Thoracic aorta (tissue), 2 donors: ENCODE results near the gene LAMA4. TPM values are rescaled to one million over a fixed set of nuclear protein-coding genes. Genes with fewer than 3 reads are reported as not detected.

Experiments
- ATAC-seq: fragments of 150-250 bp; one replicate; pipeline ENCODE4 v1.8.0; 2017; ENCODE audit warnings: low read depth; ENCODE audit not compliant: insufficient number of reproducible peaks, low FRiP score
- DNase-seq: peaks from one replicate; pipeline ENCODE4 v3.0.0-alpha.2; 2020; ENCODE audit warnings: low spot score
- H3K27ac ChIP-seq, 2 donors: fragments of 200-600 bp; sonication (generic); 1 replicate in 1 of 2; 2 replicates in 1 of 2; pipeline ENCODE4 v1.5.1; 2016; ENCODE audit warnings: mild to moderate bottlenecking in 2 of 2, moderate library complexity in 2 of 2
- H3K27me3 ChIP-seq: fragments of 200-600 bp; sonication (generic); replicated peaks from 2 replicates; pipeline ENCODE4 v1.6.0; 2016; ENCODE audit warnings: mild to moderate bottlenecking; ENCODE audit not compliant: insufficient read depth
- H3K36me3 ChIP-seq: fragments of 200-600 bp; sonication (generic); one replicate; pipeline ENCODE4 v1.5.1; 2016
- H3K4me1 ChIP-seq, 2 donors: fragments of 200-600 bp; sonication (generic); 1 replicate in 1 of 2; 2 replicates in 1 of 2; pipeline versions ENCODE4 v1.5.1 to v1.6.0; 2016; ENCODE audit warnings: low read depth in 2 of 2, mild to moderate bottlenecking in 1 of 2; ENCODE audit not compliant: control insufficient read depth in 1 of 2
- H3K4me3 ChIP-seq: fragments of 200-600 bp; sonication (generic); 2 replicates; pipeline ENCODE4 v1.5.1; 2016; ENCODE audit warnings: mild to moderate bottlenecking
- H3K9me3 ChIP-seq: fragments of 200-600 bp; sonication (generic); 2 replicates; pipeline ENCODE4 v1.5.1; 2016
- CTCF ChIP-seq: fragments of 200-600 bp; sonication (generic); IDR thresholded peaks from one replicate; pipeline ENCODE4 v1.5.1; 2019; ENCODE audit warnings: antibody characterized with exemption
- total RNA-seq, 2 donors: library from RNA; depleted of rRNA; stranded (reverse); fragments of >200 nt; gene quantifications; one replicate each; pipeline versions ENCODE4 v1.1.0 to v1.2.3, GENCODE V29; 2016

LAMA4 gene
- total RNA-seq, 2 donors from 2014 or later = 34.9 to 66.7 TPM

GRCh38 chr6:112254921-112255320 is 554 bp upstream of the LAMA4 start:
- Histone ChIP-seq H3K27me3 (no peaks in the 10 kb centered on the region), H3K9me3 (no peaks in the 10 kb centered on the region), H3K4me1 (peaks cover 7 to 27% of the 10 kb centered on the region in 2 donors), H3K4me3 (peak overlapping the region; percentile 77), H3K27ac (peak overlapping the region; percentile 73), H3K36me3 (no peaks in the 10 kb centered on the region)
- no peak for TF ChIP-seq CTCF
- no peak for ATAC-seq
- DNase-seq = no peak

- DNase-seq (no peak), ATAC-seq (no peak)
- H3K27me3 ChIP-seq = no peaks in the 10 kb centered on the region
Measured at GRCh38 chr6:112253498-112253840, 898 bp downstream of the LAMA4 start.

GRCh38 chr6:112252571-112253497 is 1.5 kb downstream of the LAMA4 start:
- no peaks in the 10 kb centered on the region for H3K36me3 ChIP-seq
- peak overlapping the region; percentile 77 for H3K4me3 ChIP-seq
- DNase-seq (no peak), ATAC-seq (no peak)
- H3K4me1 ChIP-seq = peaks cover 7 to 32% of the 10 kb centered on the region in 2 donors
- H3K9me3 ChIP-seq = no peaks in the 10 kb centered on the region
- peak overlapping the region; percentile 73 for H3K27ac ChIP-seq
- H3K27me3 ChIP-seq = no peaks in the 10 kb centered on the region
- TF ChIP-seq CTCF = no peak

More at GRCh38 chr6:112253498-112253840, 898 bp downstream of the LAMA4 start:
- TF ChIP-seq CTCF = no peak
- Histone ChIP-seq H3K36me3 (no peaks in the 10 kb centered on the region), H3K4me3 (peak overlapping the region; percentile 77), H3K27ac (peak overlapping the region; percentile 73), H3K4me1 (peaks cover 7 to 31% of the 10 kb centered on the region in 2 donors), H3K9me3 (no peaks in the 10 kb centered on the region)

- Histone ChIP-seq H3K27ac (peak overlapping the region; percentile 28 to 44), H3K9me3 (no peaks in the 10 kb centered on the region), H3K27me3 (no peaks in the 10 kb centered on the region), H3K4me1 (peaks cover 8 to 44% of the 10 kb centered on the region in 2 donors), H3K36me3 (no peaks in the 10 kb centered on the region), H3K4me3 (peak overlapping the region; percentile 77)
- DNase-seq (no peak), ATAC-seq (no peak)
- no peak for TF ChIP-seq CTCF
Measured at GRCh38 chr6:112251171-112251875, 3.0 kb downstream of the LAMA4 start.

- Histone ChIP-seq H3K4me3 (no peak overlapping the region), H3K4me1 (peaks cover 22 to 57% of the 10 kb centered on the region in 2 donors), H3K36me3 (no peaks in the 10 kb centered on the region), H3K27ac (no peak overlapping the region), H3K27me3 (no peaks in the 10 kb centered on the region), H3K9me3 (no peaks in the 10 kb centered on the region)
- no peak for DNase-seq
- TF ChIP-seq CTCF = no peak
- ATAC-seq = no peak
Measured at GRCh38 chr6:112249489-112249888, 4.9 kb downstream of the LAMA4 start.
